OCI-LY7 (cell line): ENCODE results near the gene UVRAG. TPM values are rescaled to one million over a fixed set of nuclear protein-coding genes. Genes with fewer than 3 reads are reported as not detected.

ENCODE experiments used
- BruUV-seq: library from RNA; stranded (reverse); fragments of 400-500 nt; replicated peaks from 2 replicates; lab custom pipeline; 2021; lab: Mats Ljungman, UMichigan
- CTCF ChIA-PET: fragments of 300-600 bp; sonication (Branson Sonifier 250); formaldehyde crosslinking; loops from one replicate; lab custom pipeline; 2022; ENCODE audit warnings: antibody characterized with exemption; ENCODE audit not compliant: unreplicated experiment; lab: Charles Lee
- POLR2A ChIA-PET: fragments of 300-600 bp; sonication (Branson Sonifier 250); formaldehyde crosslinking; loops from one replicate; lab custom pipeline; 2022; ENCODE audit warnings: antibody characterized with exemption; lab: Charles Lee
- DNase-seq: peaks from one replicate; pipeline ENCODE4 v3.0.0-alpha.2; 2015; ENCODE audit warnings: low spot score
- H2AFZ ChIP-seq: fragments of 200-600 bp; sonication (generic), shearing (Covaris generic); 2 replicates; pipeline ENCODE4 v1.6.1; 2014; ENCODE audit warnings: mild to moderate bottlenecking, antibody characterized with exemption, low read length, moderate library complexity
- H3K27ac ChIP-seq: fragments of 200-600 bp; sonication (generic); 2 replicates; pipeline ENCODE4 v1.5.1; 2014; ENCODE audit warnings: mixed run types, low read depth, mild to moderate bottlenecking, moderate library complexity, low read length, inconsistent platforms; ENCODE audit not compliant: poor library complexity, severe bottlenecking
- H3K36me3 ChIP-seq: fragments of 200-600 bp; sonication (generic); 2 replicates; pipeline ENCODE4 v1.6.1; 2014; ENCODE audit warnings: mild to moderate bottlenecking, antibody characterized with exemption, low read length, moderate library complexity, mixed read lengths; ENCODE audit not compliant: insufficient read depth
- H3K4me1 ChIP-seq: fragments of 200-600 bp; sonication (generic); 2 replicates; pipeline ENCODE4 v1.5.1; 2014; ENCODE audit warnings: mild to moderate bottlenecking, low read length; ENCODE audit not compliant: insufficient read depth, poor library complexity, severe bottlenecking
- H3K4me2 ChIP-seq: fragments of 200-600 bp; sonication (generic); 2 replicates; pipeline ENCODE4 v1.6.1; 2014; ENCODE audit warnings: mild to moderate bottlenecking, low read length
- H3K4me3 ChIP-seq: fragments of 200-600 bp; sonication (generic); 2 replicates; pipeline ENCODE4 v1.5.1; 2014; ENCODE audit warnings: mild to moderate bottlenecking, low read depth, low read length; ENCODE audit not compliant: poor library complexity, severe bottlenecking
- H3K79me2 ChIP-seq: fragments of 200-600 bp; sonication (generic); 2 replicates; pipeline ENCODE4 v1.6.1; 2016; ENCODE audit warnings: low read depth, mild to moderate bottlenecking, low read length, moderate library complexity, mixed read lengths; ENCODE audit not compliant: insufficient read depth
- H3K9me2 ChIP-seq: fragments of 200-600 bp; sonication (generic); 2 replicates; pipeline ENCODE4 v1.6.1; 2016; ENCODE audit warnings: mild to moderate bottlenecking, low read length, mixed read lengths; ENCODE audit not compliant: insufficient read depth
- H3K9me3 ChIP-seq: fragments of 200-600 bp; sonication (generic); 2 replicates; pipeline ENCODE4 v1.6.1; 2014; ENCODE audit warnings: mild to moderate bottlenecking, mixed run types, low read length, mixed read lengths
- H4K20me1 ChIP-seq: fragments of 200-600 bp; sonication (generic); 2 replicates; pipeline ENCODE4 v1.6.1; 2014; ENCODE audit warnings: mild to moderate bottlenecking, antibody characterized with exemption, low read length, moderate library complexity, mixed read lengths; ENCODE audit not compliant: insufficient read depth
- CTCF ChIP-seq: fragments of 200-600 bp; sonication (generic); conservative IDR thresholded peaks from 2 replicates; pipeline ENCODE4 v1.5.1; 2014; ENCODE audit warnings: mild to moderate bottlenecking, antibody characterized with exemption, low read length, moderate library complexity, mixed read lengths
- EZH2phosphoT487 ChIP-seq: fragments of 200-600 bp; sonication (generic); IDR thresholded peaks from 2 replicates; pipeline ENCODE4 v1.6.1; 2018; ENCODE audit warnings: low read depth, borderline replicate concordance, mild to moderate bottlenecking, mixed run types, antibody characterized with exemption, low read length, moderate library complexity, mixed read lengths
- intact Hi-C: fragments of 100-400 bp; cut with micrococcal nuclease; formaldehyde crosslinking; loops from one replicate; pipeline ENCODE4 v1.10.0; 2022; ENCODE audit not compliant: unreplicated experiment
- total RNA-seq, 2 experiments: library from RNA; depleted of rRNA in 1 of 2; stranded (reverse); fragments of >200 nt in 1 of 2; shearing (Covaris generic) in 1 of 2; gene quantifications; 2 replicates each; pipeline ENCODE4 v1.2.3, GENCODE V29; 2014 to 2022

UVRAG gene
- total RNA-seq, 2 experiments from 2014 or later: 43.7 to 73.3 TPM

DNA sequence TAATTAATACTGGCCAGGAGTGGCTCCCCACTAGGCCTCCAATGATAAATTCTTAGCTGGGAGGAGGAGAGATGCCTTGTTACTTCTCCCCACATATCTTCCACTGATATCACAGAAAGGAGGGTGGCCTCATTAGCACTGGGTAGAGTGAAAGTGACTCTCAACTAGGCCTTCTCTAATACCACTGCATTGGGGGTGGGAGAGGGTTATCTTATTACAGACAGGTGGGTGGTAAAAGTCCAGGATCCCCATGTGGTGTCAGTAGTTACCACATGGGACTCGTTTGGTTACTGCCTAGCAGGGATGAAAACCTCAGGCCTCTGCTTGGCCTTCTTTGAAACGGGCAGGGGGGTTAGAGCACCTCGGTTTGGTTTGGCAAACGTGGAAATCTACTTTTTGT is 167.3 kb downstream of the UVRAG start:
- H4K20me1 ChIP-seq: no peaks in the 10 kb centered on the region
- ChIA-PET POLR2A (no interaction called here), CTCF (no interaction called here)
- no peak overlapping the region for H3K4me2 ChIP-seq
- peaks cover 45% of the 10 kb centered on the region for H3K36me3 ChIP-seq
- no peaks in the 10 kb centered on the region for H3K9me3 ChIP-seq
- peaks cover 6% of the 10 kb centered on the region for H3K4me1 ChIP-seq
- H3K4me3 ChIP-seq: no peak overlapping the region
- no TSS peak for BruUV-seq
- no peak for DNase-seq
- TF ChIP-seq EZH2phosphoT487 (no peak), CTCF (no peak)
- H3K9me2 ChIP-seq: no peaks in the 10 kb centered on the region
- peaks cover 7% of the 10 kb centered on the region; the same call in 1 of the 2 replicates for H3K79me2 ChIP-seq
- intact Hi-C loops: no loop called here
- H2AFZ ChIP-seq: no peak overlapping the region
- no peak overlapping the region for H3K27ac ChIP-seq

DNA sequence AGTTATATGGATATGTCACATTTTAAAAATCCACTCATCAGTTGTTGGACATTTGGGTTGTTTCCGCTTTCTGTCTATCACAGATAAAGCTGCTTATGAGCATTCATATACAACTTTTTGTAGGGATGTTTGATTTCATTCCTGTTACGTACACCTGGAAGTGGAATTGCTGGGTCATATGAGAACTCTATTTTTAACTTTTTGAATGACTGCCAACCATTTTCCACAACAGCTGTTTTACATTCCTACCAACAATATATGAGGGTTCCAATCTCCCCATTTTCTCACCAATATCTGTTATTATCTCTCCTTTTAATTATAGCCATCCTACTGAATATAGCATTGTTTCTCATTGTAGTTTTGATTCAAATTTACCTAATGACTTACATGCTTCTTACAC is 172.0 kb downstream of the UVRAG start:
- no peaks in the 10 kb centered on the region; the same call in 1 of the 2 replicates for H4K20me1 ChIP-seq
- H3K4me3 ChIP-seq: no peak overlapping the region
- no peaks in the 10 kb centered on the region for H3K9me3 ChIP-seq
- no peak for DNase-seq
- ChIA-PET POLR2A (no interaction called here), CTCF (no interaction called here)
- H3K4me1 ChIP-seq: no peaks in the 10 kb centered on the region
- H3K4me2 ChIP-seq: no peak overlapping the region
- intact Hi-C loops: no loop called here
- TSS peak; percentile 1 for BruUV-seq
- no peak overlapping the region for H2AFZ ChIP-seq
- H3K9me2 ChIP-seq: no peaks in the 10 kb centered on the region
- H3K27ac ChIP-seq: no peak overlapping the region
- peaks cover 70% of the 10 kb centered on the region for H3K36me3 ChIP-seq
- TF ChIP-seq EZH2phosphoT487 (no peak), CTCF (no peak)
- H3K79me2 ChIP-seq: 0 out of 2 replicates have a peak, but pooled peaks cover under 1% of the 10 kb centered on the region

DNA sequence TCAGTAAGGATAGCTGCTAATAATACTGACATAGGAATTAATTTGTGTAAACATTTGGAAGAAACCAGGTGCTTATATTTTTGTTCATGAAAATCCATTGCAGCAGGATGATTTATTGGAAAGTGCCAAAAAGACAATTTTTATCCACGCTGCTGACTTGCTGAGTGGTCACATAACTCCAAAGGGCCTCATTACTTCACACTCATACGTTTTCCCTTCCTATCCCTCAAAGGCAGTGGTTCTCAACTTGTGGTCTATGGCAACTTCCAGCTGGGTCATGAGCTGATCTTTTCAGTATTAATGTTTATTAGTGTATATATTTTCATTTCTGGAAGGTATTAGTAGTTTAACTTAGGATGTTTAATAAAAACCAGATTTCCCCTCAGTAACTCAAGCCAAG is 178.1 kb downstream of the UVRAG start:
- Histone ChIP-seq H4K20me1 (no peaks in the 10 kb centered on the region; the same call in 1 of the 2 replicates), H3K9me2 (no peaks in the 10 kb centered on the region), H3K79me2 (0 out of 2 replicates have a peak, but pooled peaks cover 6% of the 10 kb centered on the region), H3K4me3 (no peak overlapping the region), H3K4me2 (no peak overlapping the region), H2AFZ (no peak overlapping the region), H3K9me3 (no peaks in the 10 kb centered on the region), H3K27ac (no peak overlapping the region), H3K4me1 (no peaks in the 10 kb centered on the region), H3K36me3 (peaks cover 42% of the 10 kb centered on the region)
- intact Hi-C loops: no loop called here
- TF ChIP-seq CTCF (no peak), EZH2phosphoT487 (no peak)
- ChIA-PET POLR2A (interaction anchor here (0.5 kb wide), 1 partner anchor 40 kb away, joined by 3 read pairs; no protein-coding TSS in a partner anchor), CTCF (no interaction called here)
- DNase-seq: no peak
- no TSS peak for BruUV-seq
